Measurements from ENCODE around the gene LRPAP1.

LRPAP1 gene

GRCh38 chr4:3516836-3517730 is 15.1 kb downstream of the LRPAP1 start:
- H3K79me2 ChIP-seq (ENCODE audit: insufficient read depth, low read length), result no peaks in the 10 kb centered on the region
- no peak overlapping the region for H3K4me3 ChIP-seq (ENCODE audit: low read length, poor library complexity, severe bottlenecking)
- TF ChIP-seq EZH2phosphoT487 (IDR thresholded peaks at IDR 0.05; ENCODE audit: borderline replicate concordance) (no peak), CTCF (conservative IDR thresholded peaks at IDR 0.05; ENCODE audit: low read length) (no peak)
- H3K36me3 ChIP-seq (ENCODE audit: insufficient read depth, low read length), result peaks cover 84% of the 10 kb centered on the region; the same call in 1 of the 2 replicates
- H2AFZ ChIP-seq (ENCODE audit: low read length), result no peak overlapping the region
- H3K27me3 ChIP-seq (ENCODE audit: insufficient read depth, low read length, poor library complexity, severe bottlenecking), result no peaks in the 10 kb centered on the region
- no peaks in the 10 kb centered on the region for H3K9me3 ChIP-seq (ENCODE audit: insufficient read depth, low read depth, low read length)
- no peak overlapping the region for H3K4me2 ChIP-seq (ENCODE audit: low read depth, low read length, poor library complexity, severe bottlenecking)
- no peaks in the 10 kb centered on the region for H3K9me2 ChIP-seq (replicated peaks; ENCODE audit: low read depth, low read length)
- no peak overlapping the region for H3K9ac ChIP-seq (ENCODE audit: low read depth, low read length, poor library complexity, severe bottlenecking)
- peaks cover 1% of the 10 kb centered on the region for H4K20me1 ChIP-seq (ENCODE audit: insufficient read depth, low read length, poor library complexity, severe bottlenecking)
- no peaks in the 10 kb centered on the region for H3F3A ChIP-seq (ENCODE audit: low read depth)
- no peaks in the 10 kb centered on the region for H3K4me1 ChIP-seq (ENCODE audit: insufficient read depth, low read length, poor library complexity, severe bottlenecking)

GRCh38 chr4:3516061-3516835 is 16.0 kb downstream of the LRPAP1 start:
- TF ChIP-seq CTCF (conservative IDR thresholded peaks at IDR 0.05; ENCODE audit: low read length), result no peak
- TF ChIP-seq EZH2phosphoT487 (IDR thresholded peaks at IDR 0.05; ENCODE audit: borderline replicate concordance), result no peak
- Histone ChIP-seq H2AFZ (ENCODE audit: low read length) (no peak overlapping the region), H3K4me3 (ENCODE audit: low read length, poor library complexity, severe bottlenecking) (no peak overlapping the region), H3F3A (ENCODE audit: low read depth) (no peaks in the 10 kb centered on the region), H3K4me2 (ENCODE audit: low read depth, low read length, poor library complexity, severe bottlenecking) (no peak overlapping the region), H3K9me2 (replicated peaks; ENCODE audit: low read depth, low read length) (no peaks in the 10 kb centered on the region), H3K4me1 (ENCODE audit: insufficient read depth, low read length, poor library complexity, severe bottlenecking) (no peaks in the 10 kb centered on the region), H3K9me3 (ENCODE audit: insufficient read depth, low read depth, low read length) (no peaks in the 10 kb centered on the region), H3K27me3 (ENCODE audit: insufficient read depth, low read length, poor library complexity, severe bottlenecking) (no peaks in the 10 kb centered on the region), H3K36me3 (ENCODE audit: insufficient read depth, low read length) (peaks cover 78% of the 10 kb centered on the region; the same call in 1 of the 2 replicates), H4K20me1 (ENCODE audit: insufficient read depth, low read length, poor library complexity, severe bottlenecking) (no peaks in the 10 kb centered on the region), H3K79me2 (ENCODE audit: insufficient read depth, low read length) (no peaks in the 10 kb centered on the region), H3K9ac (ENCODE audit: low read depth, low read length, poor library complexity, severe bottlenecking) (no peak overlapping the region)

- H3K9me2 ChIP-seq (replicated peaks; ENCODE audit: low read depth, low read length), result no peaks in the 10 kb centered on the region
- H3K9me3 ChIP-seq (ENCODE audit: insufficient read depth, low read depth, low read length), result no peaks in the 10 kb centered on the region
- H3K36me3 ChIP-seq (ENCODE audit: insufficient read depth, low read length), result peaks cover 79% of the 10 kb centered on the region; the same call in 1 of the 2 replicates
- H3K4me3 ChIP-seq (ENCODE audit: low read length, poor library complexity, severe bottlenecking), result no peak overlapping the region
- H3K4me1 ChIP-seq (ENCODE audit: insufficient read depth, low read length, poor library complexity, severe bottlenecking), result no peaks in the 10 kb centered on the region
- H3F3A ChIP-seq (ENCODE audit: low read depth), result no peaks in the 10 kb centered on the region
- H2AFZ ChIP-seq (ENCODE audit: low read length), result no peak overlapping the region
- H3K27me3 ChIP-seq (ENCODE audit: insufficient read depth, low read length, poor library complexity, severe bottlenecking), result no peaks in the 10 kb centered on the region
- H3K9ac ChIP-seq (ENCODE audit: low read depth, low read length, poor library complexity, severe bottlenecking), result no peak overlapping the region
- no peaks in the 10 kb centered on the region for H3K79me2 ChIP-seq (ENCODE audit: insufficient read depth, low read length)
- H4K20me1 ChIP-seq (ENCODE audit: insufficient read depth, low read length, poor library complexity, severe bottlenecking), result no peaks in the 10 kb centered on the region
- no peak overlapping the region for H3K4me2 ChIP-seq (ENCODE audit: low read depth, low read length, poor library complexity, severe bottlenecking)
- TF ChIP-seq CTCF (conservative IDR thresholded peaks at IDR 0.05; ENCODE audit: low read length) (no peak), EZH2phosphoT487 (IDR thresholded peaks at IDR 0.05; ENCODE audit: borderline replicate concordance) (no peak)
These were observed 16.6 kb downstream of the LRPAP1 start for GRCh38 chr4:3515646-3516045.
